ENCODE data around the gene GRID1.

DNA sequence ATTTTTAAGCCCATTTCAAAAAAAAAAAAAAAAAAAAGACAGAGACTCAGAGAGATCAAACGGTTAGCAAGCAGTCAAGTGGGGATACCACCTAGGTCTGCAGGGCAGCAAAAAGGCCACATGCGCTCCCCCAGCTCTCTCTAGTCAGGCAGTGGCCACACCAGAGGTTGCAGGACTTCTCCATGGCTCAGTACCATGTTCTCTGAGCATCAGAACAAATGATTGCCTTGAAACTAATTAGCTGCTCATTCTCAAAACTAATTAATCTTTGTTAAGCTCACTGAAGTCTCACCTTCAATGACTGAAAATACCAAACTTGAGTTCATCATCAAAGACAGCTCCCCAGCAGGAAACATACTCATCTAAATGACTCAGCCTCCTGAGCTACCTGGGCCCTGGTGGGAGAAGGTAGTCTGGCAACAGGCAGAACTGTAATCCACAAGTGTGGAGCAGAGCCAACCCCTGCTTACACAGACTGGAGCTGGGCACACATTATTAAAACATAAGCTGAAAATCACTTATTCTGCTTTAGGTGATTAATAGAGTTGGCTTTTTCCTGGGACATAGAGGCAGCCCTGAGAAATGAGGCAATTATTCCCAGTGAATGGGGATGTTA, 319.6 kb downstream of the GRID1 start:
- TF ChIP-seq, protein P1, sequence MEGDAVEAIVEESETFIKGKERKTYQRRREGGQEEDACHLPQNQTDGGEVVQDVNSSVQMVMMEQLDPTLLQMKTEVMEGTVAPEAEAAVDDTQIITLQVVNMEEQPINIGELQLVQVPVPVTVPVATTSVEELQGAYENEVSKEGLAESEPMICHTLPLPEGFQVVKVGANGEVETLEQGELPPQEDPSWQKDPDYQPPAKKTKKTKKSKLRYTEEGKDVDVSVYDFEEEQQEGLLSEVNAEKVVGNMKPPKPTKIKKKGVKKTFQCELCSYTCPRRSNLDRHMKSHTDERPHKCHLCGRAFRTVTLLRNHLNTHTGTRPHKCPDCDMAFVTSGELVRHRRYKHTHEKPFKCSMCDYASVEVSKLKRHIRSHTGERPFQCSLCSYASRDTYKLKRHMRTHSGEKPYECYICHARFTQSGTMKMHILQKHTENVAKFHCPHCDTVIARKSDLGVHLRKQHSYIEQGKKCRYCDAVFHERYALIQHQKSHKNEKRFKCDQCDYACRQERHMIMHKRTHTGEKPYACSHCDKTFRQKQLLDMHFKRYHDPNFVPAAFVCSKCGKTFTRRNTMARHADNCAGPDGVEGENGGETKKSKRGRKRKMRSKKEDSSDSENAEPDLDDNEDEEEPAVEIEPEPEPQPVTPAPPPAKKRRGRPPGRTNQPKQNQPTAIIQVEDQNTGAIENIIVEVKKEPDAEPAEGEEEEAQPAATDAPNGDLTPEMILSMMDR (IDR thresholded peaks at IDR 0.05 in 8 of 11, conservative IDR thresholded peaks at IDR 0.05 in 3 of 11): no peak
- TF ChIP-seq POLR2A (IDR thresholded peaks at IDR 0.05): no peak
